NCI-H1436 treated with DMSO at 0.1 percent for 48 hours (cell line): ENCODE data around the gene IPO7.
"Not testable (repeated sequence)": the region's sequence is repeated elsewhere in the genome, so short reads cannot be mapped to it uniquely, and the experiment has no call there.

Experiments used
- DNase-seq: peaks from one replicate; lab custom pipeline; 2025; lab: John Stamatoyannopoulos, UW

The IPO7 gene

DNA sequence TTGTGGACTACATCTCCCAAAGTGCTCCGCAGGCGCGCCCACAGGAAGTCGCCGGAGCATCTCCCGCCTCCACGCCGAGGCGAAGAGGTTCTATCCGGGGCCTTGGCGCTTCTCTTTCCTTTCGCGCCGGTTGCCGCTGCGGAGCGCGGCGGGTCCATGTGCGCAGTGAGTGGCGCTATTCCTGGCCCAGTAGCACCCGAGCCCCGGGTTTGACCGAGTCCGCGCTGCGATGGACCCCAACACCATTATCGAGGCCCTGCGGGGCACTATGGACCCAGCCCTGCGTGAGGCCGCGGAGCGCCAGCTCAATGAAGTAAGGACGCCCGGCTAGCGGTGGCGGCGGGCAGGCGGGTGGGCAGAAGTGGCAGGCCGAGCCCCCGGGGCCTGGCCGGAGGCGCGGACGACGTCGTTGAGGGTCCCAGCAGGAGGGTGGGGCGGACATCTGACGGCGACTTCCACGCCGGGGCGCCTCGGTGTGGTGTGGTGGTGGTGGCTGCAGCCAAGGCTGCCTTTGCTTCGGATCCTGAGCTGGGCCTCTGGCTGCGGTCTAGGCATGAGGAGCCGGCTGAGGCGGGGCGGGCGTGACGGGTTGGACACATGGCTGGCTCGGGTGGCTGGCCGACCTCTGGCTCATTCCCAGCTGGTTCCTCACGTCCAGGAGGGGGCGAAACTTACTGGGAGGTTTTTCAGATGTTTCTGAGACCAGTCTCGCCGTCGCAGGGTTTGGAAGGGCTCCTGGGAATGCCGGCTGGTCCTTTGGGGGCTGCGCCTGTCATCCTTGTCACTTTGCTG lies at the start of gene IPO7:
IPO7 (plus strand) TSS at position 118 of the 792 bp plus-strand sequence; CDS start at position 230, 112 bp downstream.
- peak; percentile 23 for DNase-seq

DNA sequence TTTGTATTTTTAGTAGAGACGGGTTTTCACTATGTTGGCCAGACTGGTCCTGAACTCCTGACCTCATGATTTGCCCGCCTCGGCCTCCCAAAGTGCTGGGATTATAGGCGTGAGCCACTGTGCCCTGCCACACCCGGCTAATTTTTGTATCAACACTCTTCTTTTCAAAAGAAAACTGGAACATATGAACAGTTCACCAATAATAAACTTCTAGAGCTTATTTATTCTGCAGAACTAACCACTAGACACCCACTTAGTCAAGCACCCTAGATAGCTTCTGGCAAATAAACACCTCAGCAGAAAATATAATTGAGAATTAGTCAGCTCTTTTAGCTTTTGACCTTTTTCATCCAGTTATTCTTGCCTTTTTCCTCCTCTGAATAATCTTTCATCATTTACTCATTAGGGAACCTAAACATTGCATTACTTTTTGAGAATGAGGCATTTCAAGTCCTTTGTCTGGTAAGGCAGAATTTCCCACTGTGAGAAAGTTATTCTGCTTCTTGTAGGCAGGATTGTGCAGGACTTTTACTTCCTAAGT lies 42.7 kb upstream of the IPO7 start:
- DNase-seq, result no peak

DNA sequence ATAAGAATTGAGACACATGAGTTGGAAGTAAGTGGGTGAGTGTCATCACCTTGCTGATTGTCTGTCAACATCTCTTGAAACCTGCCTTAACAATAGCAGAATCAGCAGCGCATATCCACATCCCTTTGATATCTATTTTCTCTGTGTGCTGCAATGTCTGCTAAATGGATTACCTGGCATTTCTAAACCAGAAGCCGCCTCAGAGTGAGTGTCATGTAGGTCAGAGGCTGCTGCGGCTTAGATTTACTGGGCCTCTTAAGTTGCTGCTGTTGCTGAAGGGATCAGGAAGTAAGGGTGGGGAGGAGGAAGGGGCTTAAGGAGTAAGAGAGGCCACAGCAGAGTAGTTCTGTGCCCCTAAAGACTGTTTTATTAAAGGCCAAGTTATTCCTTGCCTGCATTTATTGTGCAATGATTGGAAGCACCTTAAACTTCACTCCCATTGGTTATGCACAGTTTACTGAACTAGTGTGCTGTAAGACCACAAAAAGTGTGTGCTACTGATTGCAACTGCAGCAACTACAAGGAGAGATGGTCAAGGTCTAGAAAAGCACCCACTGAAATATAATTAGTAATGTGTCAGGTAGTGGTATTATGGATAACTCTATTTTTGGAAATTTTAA lies 40.3 kb upstream of the IPO7 start:
- no peak for DNase-seq

DNA sequence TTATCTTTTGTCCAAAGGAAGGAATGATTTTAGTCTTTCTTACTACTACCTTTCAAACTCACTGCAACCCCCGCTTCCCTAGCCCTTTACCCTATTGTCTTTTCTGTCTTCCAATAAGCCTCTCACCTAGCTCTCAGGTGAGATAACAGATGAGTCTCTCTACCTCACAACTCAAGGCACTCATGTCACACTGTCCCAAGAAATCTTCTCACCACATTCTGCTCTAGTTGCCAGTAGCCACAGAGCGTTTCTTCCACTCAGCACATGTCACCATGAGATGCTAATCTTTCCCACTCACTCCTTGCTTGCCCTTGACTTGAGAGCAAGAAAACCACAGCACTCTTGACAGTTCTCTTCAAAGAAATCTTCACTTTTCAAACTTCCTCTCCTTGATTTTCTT lies 37.4 kb upstream of the IPO7 start:
- no peak for DNase-seq

DNA sequence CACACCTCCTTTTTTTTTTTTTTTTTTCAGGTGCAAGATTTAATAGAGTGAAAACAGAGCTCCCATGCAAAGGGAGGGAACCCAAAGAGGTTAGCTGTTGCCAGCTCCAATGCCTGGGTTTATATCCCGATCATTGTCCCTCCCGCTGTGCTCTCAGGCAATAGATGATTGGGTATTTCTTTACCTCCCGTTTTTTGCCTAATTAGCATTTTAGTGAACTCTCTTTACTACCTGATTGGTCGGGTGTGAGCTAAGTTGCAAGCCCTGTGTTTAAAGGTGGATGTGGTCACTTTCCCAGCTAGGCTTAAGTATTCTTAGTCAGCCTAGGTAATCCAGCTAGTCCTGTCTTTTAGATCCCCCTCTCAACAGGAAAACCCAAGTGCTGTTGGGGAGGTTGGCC lies 36.7 kb upstream of the IPO7 start:
- DNase-seq, result not testable (repeated sequence)

DNA sequence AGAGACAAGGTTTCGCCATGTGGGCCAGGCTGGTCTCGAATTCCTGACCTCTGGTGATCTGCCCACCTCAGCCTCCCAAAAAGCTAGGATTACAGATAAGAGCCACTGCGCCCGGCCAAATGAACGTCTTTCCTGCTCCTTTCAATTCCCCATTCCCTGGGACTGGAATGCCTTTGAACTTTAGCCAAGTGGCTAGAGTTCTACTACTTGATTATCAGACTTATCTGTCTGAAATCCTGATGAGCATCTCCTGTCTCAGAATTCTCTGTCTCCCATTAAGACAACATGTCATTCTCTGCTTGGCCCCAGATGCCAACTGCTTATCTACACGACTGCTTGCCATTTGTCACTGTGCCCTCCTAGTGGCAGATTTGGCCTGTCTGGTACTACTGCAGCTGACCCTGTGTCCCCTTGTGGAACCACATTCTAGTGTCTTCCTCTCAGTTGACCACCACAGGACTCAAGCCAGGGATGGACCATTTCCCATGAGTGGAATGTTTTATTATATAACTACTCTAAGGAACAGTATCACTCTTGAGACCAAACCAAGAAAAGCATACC lies 33.1 kb upstream of the IPO7 start:
- no peak for DNase-seq

DNA sequence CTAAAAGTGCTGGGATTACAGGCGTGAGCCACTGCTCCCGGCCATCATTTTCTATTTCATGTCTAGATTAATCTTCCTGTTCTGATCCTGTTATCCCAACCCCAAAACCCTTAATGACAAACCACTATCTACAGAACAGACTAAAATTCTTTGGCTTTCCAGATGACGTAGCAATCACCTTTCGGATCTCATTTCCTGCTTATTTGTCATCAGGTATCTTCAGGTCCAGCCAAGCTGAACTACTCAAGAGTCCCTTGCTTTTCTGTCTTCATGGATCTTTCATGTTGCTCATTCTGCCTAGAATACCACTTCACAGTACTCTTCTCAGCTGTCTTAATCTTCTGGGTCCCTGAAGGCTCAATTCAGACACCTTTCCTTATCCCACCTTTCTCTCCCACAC lies 27.4 kb upstream of the IPO7 start:
- DNase-seq, result no peak

DNA sequence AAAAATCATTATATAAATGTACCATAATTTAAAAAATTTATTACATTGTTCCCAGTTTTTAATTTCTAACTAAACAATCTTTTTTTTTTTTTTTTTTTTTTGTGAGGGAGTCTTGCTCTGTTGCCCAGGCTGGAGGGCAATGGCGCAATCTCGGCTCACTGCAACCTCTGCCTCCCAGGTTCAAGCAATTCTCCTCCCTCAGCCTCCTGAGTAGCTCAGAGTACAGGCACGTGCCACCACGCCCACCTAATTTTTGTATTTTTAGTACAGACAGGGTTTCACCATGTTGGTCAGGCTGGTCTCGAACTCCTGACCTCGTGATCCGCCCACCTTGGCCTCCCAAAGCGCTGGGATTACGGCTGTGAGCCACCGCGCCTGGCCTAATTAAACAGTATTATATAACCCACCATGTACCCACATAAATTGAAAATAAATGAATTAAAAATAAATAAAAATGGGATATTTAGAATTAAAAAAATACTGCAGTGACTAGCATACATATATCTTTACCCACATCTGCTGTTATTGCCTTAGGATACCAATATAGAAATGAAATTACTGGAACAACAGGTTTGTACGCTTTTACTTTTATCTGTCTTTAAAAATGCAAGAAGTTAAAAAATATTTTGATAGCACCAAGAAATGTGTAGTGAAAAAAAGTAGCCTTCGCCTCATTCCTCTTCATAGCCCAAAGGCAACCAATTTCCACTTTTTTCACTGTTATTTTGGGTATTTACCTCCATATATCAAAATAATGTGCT lies 23.4 kb upstream of the IPO7 start:
- DNase-seq, result not testable (repeated sequence)

DNA sequence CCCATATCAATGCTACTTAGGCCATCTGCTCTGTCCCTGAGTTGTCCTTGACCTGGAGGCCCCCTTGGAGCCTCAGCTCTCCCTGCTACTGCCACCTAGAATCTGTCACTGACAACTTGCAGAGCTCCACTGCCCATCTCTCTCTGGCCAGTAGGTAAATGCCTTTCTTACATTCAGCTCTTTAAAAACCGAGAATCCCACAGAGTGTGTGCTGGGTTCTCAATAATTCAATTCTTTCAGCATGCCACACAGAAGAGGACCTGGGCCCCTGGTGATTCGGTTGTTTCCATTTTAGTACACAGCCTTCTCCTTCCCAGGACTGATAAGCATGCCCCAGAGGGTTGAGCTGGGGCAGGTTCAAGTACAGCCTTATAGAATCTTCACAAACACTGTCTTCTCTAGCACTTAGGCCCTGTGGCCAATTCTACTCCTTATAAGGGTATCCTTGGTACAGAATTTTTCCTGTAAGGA lies 22.0 kb upstream of the IPO7 start:
- no peak for DNase-seq

DNA sequence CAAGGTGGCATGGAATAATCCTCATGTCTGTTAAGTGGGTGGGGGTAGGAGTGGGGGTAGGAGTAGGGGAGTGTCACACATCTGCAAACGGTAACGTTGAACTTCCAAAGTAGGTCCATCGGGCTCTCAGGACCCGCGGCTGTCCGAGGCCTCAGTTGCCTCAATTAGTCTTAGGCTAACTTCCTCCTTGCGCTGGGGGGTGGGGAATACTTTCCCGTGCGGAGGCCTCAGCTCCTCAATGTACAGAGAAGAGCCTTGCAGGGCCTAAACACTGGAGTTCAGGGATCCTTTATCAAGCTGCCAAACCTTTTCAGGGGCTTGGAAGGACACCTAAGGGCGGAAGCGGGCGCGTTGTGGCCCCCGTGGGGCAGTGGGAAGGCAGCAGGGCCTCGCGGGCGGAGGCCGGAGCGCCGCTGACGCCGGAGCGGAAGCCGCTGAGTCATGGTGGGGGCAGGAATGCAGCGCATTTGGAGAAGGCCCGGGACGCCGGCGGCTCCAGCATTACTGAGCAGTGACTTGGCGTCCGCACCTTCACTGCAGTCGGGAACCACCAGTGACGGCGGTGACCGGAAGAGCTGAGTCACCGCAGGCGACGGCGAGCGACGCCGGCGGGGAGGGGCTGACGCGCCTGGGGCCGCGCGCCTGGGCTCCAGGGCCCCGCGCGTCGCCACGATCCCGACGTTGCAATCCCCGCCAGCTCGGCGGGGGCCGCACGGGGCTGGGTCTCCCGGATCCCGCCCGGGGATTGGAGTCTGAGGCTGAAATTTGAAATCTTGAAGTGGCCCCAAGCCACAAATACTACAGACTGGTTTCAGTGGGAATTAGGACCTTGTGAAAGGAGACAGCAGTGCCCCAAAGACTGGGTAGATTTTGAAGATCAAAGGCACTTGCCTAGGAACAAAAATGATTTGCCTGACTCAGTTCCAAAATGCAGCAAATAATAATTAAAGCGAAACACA lies 20.2 kb upstream of the IPO7 start:
- DNase-seq, result peak; percentile 23

DNA sequence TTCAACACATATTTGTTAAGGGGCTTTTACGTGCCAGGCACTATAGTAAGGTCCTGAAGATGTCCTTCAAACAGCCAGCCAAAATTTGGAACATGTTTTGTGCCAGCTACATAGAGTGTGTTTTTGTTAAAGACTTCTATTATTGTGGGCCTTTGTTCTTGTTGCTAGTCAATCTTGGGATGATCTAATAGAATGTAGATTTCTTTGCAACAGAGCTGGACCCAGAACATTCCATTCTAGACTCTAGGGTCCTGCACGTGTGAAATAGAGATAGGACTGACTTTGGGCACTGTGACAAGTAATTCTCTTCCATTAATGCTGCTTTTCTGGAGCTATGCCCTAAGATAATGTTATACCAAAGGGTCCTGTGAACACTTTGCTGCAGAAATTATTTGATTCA lies 16.9 kb upstream of the IPO7 start:
- no peak for DNase-seq

DNA sequence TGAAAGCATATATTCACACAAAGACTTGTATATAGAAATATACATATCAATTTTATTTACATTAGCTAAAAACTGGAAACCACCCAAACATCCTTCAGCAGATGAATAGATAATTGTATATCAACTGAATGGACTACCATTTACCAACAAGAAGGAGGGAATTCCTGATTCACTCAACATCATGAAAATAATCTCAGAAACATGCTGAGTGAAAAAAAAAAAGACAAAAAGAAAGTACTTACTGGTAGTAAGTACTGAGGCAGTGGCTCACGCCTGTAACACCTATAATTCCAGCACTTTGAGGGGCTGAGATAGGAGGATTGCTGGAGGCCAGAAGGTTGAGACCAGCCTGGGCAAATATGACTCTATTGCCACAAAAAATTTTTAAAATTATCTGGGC lies 7.4 kb upstream of the IPO7 start:
- DNase-seq, result no peak

DNA sequence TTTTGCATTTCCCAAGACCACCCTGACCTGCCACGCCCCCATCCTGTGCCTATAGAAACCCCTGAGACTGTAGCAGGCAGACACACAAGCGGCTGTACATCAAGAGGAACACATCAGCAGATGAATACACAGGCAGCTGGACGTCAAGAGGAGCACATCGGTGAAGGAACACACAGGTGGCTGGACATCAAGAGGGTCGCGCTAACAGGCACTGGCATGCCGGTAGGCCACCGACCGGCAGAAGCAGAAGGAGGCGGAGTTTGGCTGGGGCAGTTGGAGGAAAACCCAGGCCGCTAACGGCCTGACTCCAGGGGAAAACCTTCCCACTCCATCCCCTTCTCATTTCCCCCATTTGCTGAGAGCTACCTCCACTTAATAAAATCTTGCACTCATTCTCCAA lies 5.4 kb upstream of the IPO7 start:
- DNase-seq, result no peak

DNA sequence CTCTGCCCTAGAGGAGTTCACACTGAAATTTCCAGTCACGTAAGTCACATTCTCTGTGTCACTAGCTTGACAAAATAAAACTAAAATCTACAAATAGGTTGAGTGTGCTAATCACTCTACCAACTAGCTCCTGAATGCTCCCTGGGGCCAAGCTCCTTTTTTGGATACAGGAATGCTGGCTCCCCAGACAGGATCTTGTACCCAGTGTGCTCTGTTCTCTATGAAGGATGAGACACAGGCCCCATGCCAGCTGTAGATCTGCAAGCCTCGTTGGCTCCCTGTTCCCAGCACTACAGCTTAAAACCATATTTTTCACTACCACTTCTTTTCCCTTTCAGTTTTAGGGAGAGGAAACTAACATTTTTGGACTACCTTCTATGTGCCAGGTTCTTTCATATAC lies 3.7 kb upstream of the IPO7 start:
- DNase-seq, result no peak

DNA sequence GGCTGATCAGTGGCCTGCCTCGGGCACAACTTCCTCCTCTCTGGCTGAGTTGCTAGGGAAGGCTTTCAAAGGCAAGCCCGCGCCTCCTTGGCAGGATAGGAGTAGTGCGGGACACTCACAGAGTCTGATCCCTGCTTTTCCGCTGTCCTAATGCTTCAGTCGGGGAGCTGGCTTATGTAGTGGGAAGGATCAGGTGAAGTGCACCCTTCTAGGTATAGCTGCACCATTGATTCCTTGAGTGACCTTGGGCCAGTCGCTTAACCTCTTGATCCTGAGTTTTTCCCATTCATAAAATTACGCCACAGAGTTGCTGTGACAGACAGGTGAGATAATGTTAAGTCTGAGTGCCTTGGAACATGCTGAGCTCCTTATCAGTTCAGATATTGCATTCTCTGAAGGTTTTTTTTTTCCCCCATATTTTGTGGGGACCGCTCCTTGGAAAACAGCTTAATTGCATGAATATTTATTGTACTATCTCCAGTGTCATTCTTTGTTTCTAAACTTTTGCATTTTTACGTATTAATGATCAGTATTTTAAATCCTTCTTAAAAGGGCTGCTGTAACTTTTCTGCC lies 961 bp downstream of the IPO7 start:
- no peak for DNase-seq

DNA sequence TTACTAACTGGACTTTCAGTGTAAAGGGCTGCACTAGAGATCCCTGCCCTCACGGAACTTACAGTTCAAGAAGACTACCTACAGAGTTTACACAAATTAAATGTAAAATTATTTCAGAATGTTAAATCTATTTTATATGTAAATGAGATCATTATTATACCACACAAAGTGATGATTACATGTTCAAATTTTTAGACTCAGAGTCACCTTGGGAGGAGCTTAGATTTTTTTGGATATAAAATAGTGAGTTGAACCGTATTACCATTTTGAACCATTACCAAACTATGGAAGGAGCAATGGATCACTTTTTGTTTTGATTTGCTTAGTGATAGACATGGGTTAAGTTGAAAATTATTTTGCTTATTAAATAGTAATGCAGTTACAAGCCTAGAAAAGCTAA lies 1.6 kb downstream of the IPO7 start:
- DNase-seq, result no peak

DNA sequence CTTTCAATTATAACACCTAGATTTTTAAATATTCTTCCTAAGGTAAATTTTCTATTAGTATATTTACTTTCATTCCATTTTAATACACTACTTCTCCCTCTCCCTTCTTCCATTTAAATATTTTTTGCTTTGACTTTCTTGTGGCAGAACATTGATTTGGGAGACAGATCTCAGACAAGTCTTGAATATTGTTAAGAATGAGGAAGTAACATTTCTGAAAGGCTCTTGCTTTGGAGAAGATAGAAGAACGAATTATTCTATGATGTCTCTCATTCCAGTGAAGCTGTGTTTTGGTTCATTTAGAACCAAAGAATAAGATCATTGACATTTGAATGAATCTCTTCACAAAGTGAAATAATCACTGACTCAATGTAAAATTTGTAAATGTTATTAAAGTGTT lies 2.4 kb downstream of the IPO7 start:
- no peak for DNase-seq

DNA sequence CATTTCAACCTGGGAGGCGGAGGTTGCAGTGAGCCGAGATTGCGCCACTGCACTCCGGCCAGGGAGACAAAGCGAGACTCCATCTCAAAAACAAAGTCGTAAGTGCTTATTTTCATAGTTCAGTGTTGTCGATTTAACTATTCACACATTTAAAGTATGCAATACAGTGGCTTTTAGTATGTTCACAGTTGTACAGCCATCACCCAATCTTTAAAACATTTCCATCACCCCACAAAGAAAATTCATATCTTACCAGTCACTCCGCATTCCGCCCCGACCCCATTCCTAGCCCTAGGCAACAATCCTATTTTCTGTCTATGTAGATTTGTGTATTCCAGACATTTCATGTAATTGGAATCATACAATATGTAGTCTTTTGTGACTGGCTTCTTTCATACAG lies 11.9 kb downstream of the IPO7 start:
- DNase-seq, result no peak

DNA sequence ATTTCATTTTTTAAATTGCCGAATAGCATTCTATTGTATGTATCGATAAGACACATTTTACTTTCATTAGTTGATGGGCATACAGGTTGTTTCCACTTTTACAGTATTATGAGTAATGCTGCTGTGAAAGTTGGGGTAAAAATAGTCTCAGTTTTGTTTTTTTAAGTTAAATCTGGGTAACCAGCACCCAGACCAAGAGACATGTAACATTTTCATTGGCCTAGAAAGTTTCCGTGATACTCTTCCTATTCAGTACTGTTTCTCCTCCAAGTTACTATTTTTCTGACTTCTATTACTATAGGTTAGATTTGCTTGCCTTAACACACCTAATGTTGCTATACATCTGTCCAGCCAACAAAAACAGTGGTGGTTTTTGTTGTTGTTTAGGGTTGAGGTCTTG lies 12.3 kb downstream of the IPO7 start:
- DNase-seq, result no peak

DNA sequence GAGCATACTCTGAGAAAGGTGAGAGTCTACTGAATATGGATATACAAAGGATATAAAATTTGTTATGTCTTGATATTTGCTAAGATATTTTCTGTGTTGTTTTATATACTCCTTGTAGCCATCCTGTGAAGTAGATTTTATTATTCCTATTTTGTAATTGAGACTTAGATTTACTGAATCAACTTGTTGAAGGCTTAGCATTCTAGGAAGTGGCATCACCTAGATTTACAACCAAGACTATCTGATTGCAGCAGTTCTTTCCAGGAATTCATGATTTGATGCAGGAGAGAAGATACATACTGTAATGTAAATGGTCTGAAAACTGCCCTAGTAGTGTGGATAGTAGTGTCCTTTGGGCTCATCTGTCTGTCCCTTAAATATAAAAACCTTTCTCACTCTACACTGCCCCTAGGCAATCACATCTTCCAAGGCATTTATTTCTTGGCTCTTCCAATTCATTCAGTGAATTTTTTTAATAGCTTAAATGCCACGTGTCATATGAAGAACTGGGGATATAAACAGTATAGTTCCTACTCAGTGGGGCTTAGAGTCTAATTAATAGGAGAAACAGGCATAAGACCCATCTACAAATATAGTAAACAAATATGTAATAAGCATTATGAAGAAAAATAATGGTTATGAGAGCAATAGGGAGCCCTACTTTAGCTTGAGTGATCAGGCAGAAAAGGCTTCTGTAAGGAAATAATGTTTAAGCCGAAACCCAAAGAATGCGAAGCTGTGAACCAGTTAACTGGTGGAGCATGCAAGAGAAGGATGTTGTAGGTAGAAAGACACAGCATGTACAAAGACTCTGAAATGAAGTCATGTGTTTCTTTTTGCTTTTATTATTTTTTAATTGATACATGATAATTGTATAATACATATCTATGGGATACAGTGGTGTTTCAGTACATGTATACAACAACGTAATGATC lies 13.6 kb downstream of the IPO7 start:
- no peak for DNase-seq
